NCI-H2107 treated with DMSO at 0.1 percent for 48 hours (cell line): ENCODE measurements around the gene FLII.
"Not testable (repeated sequence)": the region's sequence is repeated elsewhere in the genome, so short reads cannot be mapped to it uniquely, and the experiment has no call there.

ENCODE experiments used
- DNase-seq: peaks from one replicate; lab custom pipeline; 2025; ENCODE audit not compliant: unreplicated experiment; lab: John Stamatoyannopoulos, UW

FLII gene

GRCh38 chr17:18258356-18259038, at the start of gene FLII:
FLII (minus strand) TSS chr17:18258738; CDS start chr17:18258690, 48 bp downstream.
- no peak for DNase-seq

- not testable (repeated sequence) for DNase-seq
Measured at GRCh38 chr17:18303206-18303605, 44.7 kb upstream of the FLII start.

GRCh38 chr17:18300725-18301480, 42.4 kb upstream of the FLII start:
- DNase-seq = no peak

GRCh38 chr17:18298061-18298460, 39.5 kb upstream of the FLII start:
- DNase-seq = not testable (repeated sequence)

- DNase-seq = no peak
Measured at GRCh38 chr17:18291718-18292540, 33.4 kb upstream of the FLII start.

GRCh38 chr17:18285296-18285695, 26.8 kb upstream of the FLII start:
- no peak for DNase-seq

- no peak for DNase-seq
Measured at GRCh38 chr17:18281788-18282187, 23.2 kb upstream of the FLII start.

GRCh38 chr17:18280766-18281371, 22.3 kb upstream of the FLII start:
- no peak for DNase-seq

- no peak for DNase-seq
Measured at GRCh38 chr17:18280249-18280648, 21.7 kb upstream of the FLII start.

GRCh38 chr17:18278867-18279266, 20.3 kb upstream of the FLII start:
- DNase-seq = no peak

- no peak for DNase-seq
Measured at GRCh38 chr17:18277076-18277475, 18.5 kb upstream of the FLII start.

GRCh38 chr17:18270046-18270931, 11.8 kb upstream of the FLII start:
- no peak for DNase-seq

GRCh38 chr17:18267927-18268711, 9.6 kb upstream of the FLII start:
- DNase-seq = no peak

GRCh38 chr17:18267366-18267765, 8.8 kb upstream of the FLII start:
- DNase-seq = no peak

- DNase-seq = no peak
Measured at GRCh38 chr17:18263885-18264682, 5.5 kb upstream of the FLII start.

GRCh38 chr17:18262641-18263040, 4.1 kb upstream of the FLII start:
- DNase-seq = no peak

- DNase-seq = no peak
Measured at GRCh38 chr17:18262111-18262510, 3.6 kb upstream of the FLII start.

GRCh38 chr17:18261659-18262058, 3.1 kb upstream of the FLII start:
- no peak for DNase-seq

GRCh38 chr17:18261146-18261515, 2.6 kb upstream of the FLII start:
- no peak for DNase-seq
